ENCODE measurements around the gene IARS2. TPM values are rescaled to one million over a fixed set of nuclear protein-coding genes. Genes with fewer than 3 reads are reported as not detected.

The IARS2 gene
- total and polyA plus RNA-seq, 9 donors, result 35.3 to 52.9 (median 43.0) TPM

GRCh38 chr1:220195701-220196100 lies 101.8 kb downstream of the IARS2 start:
- no peaks in the 10 kb centered on the region for H3K27me3 ChIP-seq
- no peak for DNase-seq
- intact Hi-C loops (cut with DNase I), result no loop called here
- no peak overlapping the region for H3K4me3 ChIP-seq
- H3K9me3 ChIP-seq, result no peaks in the 10 kb centered on the region
- H3K4me1 ChIP-seq (ENCODE audit: insufficient read depth), result no peaks in the 10 kb centered on the region
- H3K27ac ChIP-seq, result no peak overlapping the region
- no peaks in the 10 kb centered on the region for H3K36me3 ChIP-seq
- TF ChIP-seq POLR2A (IDR thresholded peaks at IDR 0.05), result no peak
- no peak for TF ChIP-seq CTCF (IDR thresholded peaks at IDR 0.05)
- no peak for TF ChIP-seq EP300 (IDR thresholded peaks at IDR 0.05)

MicroRNAs encoded within 50 kb of the gene (microRNA counts, 767-probe panel; counts per million panel counts)
- microRNA hsa-miR-194-5p (530 counts per million, percentile 78 among the panel's probes with 10 or more counts), microRNA hsa-miR-215 (530 counts per million, percentile 78 among the panel's probes with 10 or more counts)

Small RNA genes lying within 50 kb of the gene (microRNA-seq; reads per million reads assigned to microRNA genes)
- gene MIR194-1 (0 to 0.38 (median 0.16) reads per million in 3 donors), gene MIR215 (0.32 to 1.5 (median 0.36) reads per million in 3 donors)

Small RNA genes lying within 50 kb of the gene (small RNA-seq; reads per million reads assigned to genes)
- not detected for gene MIR194-1
- 0.15 reads per million for gene MIR215

Other genes with a start within 250 kb of the IARS2 start
- gene SLC30A10, start 165.6 kb upstream of the IARS2 start, total RNA-seq, result 1 to 10 TPM in 3 of 7 donors, under 1 TPM in 4; 0.23 to 2.9 (median 0.48) TPM
- gene SLC30A10, start 165.6 kb upstream of the IARS2 start, polyA plus RNA-seq, result under 1 TPM; 0.18 to 0.75 TPM
- 100 to 1,000 TPM in 1 of 7 donors, 10 to 100 TPM in 6; 34.9 to 135 (median 75.3) TPM for gene EPRS1, start 47.6 kb upstream of the IARS2 start, total RNA-seq
- gene EPRS1, start 47.6 kb upstream of the IARS2 start, polyA plus RNA-seq, result 10 to 100 TPM; 27.8 to 60.5 TPM
- 10 to 100 TPM; 12.9 to 18.2 (median 15.0) TPM for gene BPNT1, start 4.3 kb upstream of the IARS2 start, total RNA-seq
- 10 to 100 TPM; 16.5 to 34.0 TPM for gene BPNT1, start 4.3 kb upstream of the IARS2 start, polyA plus RNA-seq
- gene RAB3GAP2, start 178.3 kb downstream of the IARS2 start, total RNA-seq, result 10 to 100 TPM; 18.0 to 33.4 (median 27.2) TPM
- gene RAB3GAP2, start 178.3 kb downstream of the IARS2 start, polyA plus RNA-seq, result 10 to 100 TPM in 1 of 2 donors, 1 to 10 TPM in 1; 7.6 to 14.9 TPM